A549 (cell line): ENCODE data around the gene HS3ST4.

Experiments
- CTCF ChIP-seq: fragments of >200 bp; sonication (Bioruptor Twin); formaldehyde crosslinking; IDR thresholded peaks from 3 replicates; pipeline ENCODE4 v1.5.1; 2016
- EP300 ChIP-seq, 2 experiments: fragments of >200 bp; sonication (Bioruptor Twin); formaldehyde crosslinking; IDR thresholded peaks; 2 replicates in 1 of 2; 3 replicates in 1 of 2; pipeline ENCODE4 v1.6.1; 2016 to 2017
- HMGXB4 ChIP-seq: fragments of 250-450 bp; sonication (Bioruptor Pico); IDR thresholded peaks from 2 replicates; pipeline ENCODE4 v1.5.0; 2021; ENCODE audit warnings: mild to moderate bottlenecking, moderate library complexity, borderline replicate concordance
- ZSCAN20 ChIP-seq: fragments of 250-450 bp; sonication (Bioruptor Pico); IDR thresholded peaks from 2 replicates; pipeline ENCODE4 v1.8.0; 2022; ENCODE audit warnings: mild to moderate bottlenecking, moderate library complexity

- no peak for TF ChIP-seq CTCF
- TF ChIP-seq HMGXB4 (CRISPR knock-in tag): no peak
- TF ChIP-seq ZSCAN20: no peak
- no peak for TF ChIP-seq EP300 (IDR thresholded peaks at IDR 0.05)
Measured at GRCh38 chr16:26005336-26005735, 313.6 kb downstream of the HS3ST4 start.
